H1 (cell line): ENCODE data around the gene SPON2. TPM values are rescaled to one million over a fixed set of nuclear protein-coding genes. Genes with fewer than 3 reads are reported as not detected.

Experiments
- CTCF ChIA-PET: fragments of 300-600 bp; sonication (Branson Sonifier 250); formaldehyde crosslinking; loops from one replicate; lab custom pipeline; 2021; ENCODE audit not compliant: partially characterized antibody; lab: Charles Lee
- POLR2A ChIA-PET: fragments of 300-600 bp; sonication (Branson Sonifier 250); formaldehyde crosslinking; loops from one replicate; lab custom pipeline; 2021; ENCODE audit warnings: inconsistent platforms; ENCODE audit not compliant: partially characterized antibody; lab: Charles Lee
- DNase-seq, 2 experiments: peaks; one replicate each; pipeline versions ENCODE4 v3.0.0 to v3.0.0-alpha.2; 2010 to 2022; ENCODE audit warnings: low spot score in 2 of 2, low read depth in 1 of 2, mixed read lengths in 1 of 2
- FAIRE-seq: peaks from 2 replicates; lab custom pipeline; 2011; peaks lifted over from hg19 to GRCh38; lab: Jason Lieb, UNC
- H2AFZ ChIP-seq: 2 replicates; pipeline ENCODE4 v1.8.1; 2012; ENCODE audit warnings: low read length, inconsistent platforms
- H2AK5ac ChIP-seq: 2 replicates; pipeline ENCODE4 v1.6.1; 2013; ENCODE audit warnings: low read depth, low read length
- H2BK120ac ChIP-seq: replicated peaks from 2 replicates; pipeline ENCODE3; 2013; ENCODE audit warnings: low read depth, low read length, inconsistent platforms
- H2BK12ac ChIP-seq: 2 replicates; pipeline ENCODE4 v1.6.1; 2013; ENCODE audit warnings: low read depth, low read length
- H2BK15ac ChIP-seq: 2 replicates; pipeline ENCODE4 v1.6.1; 2013; ENCODE audit warnings: low read length
- H2BK20ac ChIP-seq: 2 replicates; pipeline ENCODE4 v1.6.1; 2013; ENCODE audit warnings: low read length
- H2BK5ac ChIP-seq: 2 replicates; pipeline ENCODE4 v1.6.1; 2013; ENCODE audit warnings: low read depth, low read length
- H3K14ac ChIP-seq: 2 replicates; pipeline ENCODE4 v1.6.1; 2013; ENCODE audit warnings: inconsistent platforms; ENCODE audit not compliant: insufficient read length
- H3K18ac ChIP-seq: 2 replicates; pipeline ENCODE4 v1.6.1; 2013; ENCODE audit warnings: low read length; ENCODE audit errors: extremely low read depth
- H3K23ac ChIP-seq: 2 replicates; pipeline ENCODE4 v1.6.1; 2013; ENCODE audit warnings: inconsistent platforms; ENCODE audit not compliant: insufficient read length
- H3K23me2 ChIP-seq: 2 replicates; pipeline ENCODE4 v1.6.1; 2013; ENCODE audit warnings: low read depth, low read length
- H3K27ac ChIP-seq: 2 replicates; pipeline ENCODE4 v1.6.1; 2011; ENCODE audit warnings: low read depth, low read length, inconsistent platforms
- H3K27me3 ChIP-seq, 4 experiments: replicated peaks in 1 of 4; 1 replicate in 1 of 4; 2 replicates in 3 of 4; pipeline versions ENCODE4 v1.6.1 to v1.8.1; 2011 to 2013; ENCODE audit warnings: low read length in 3 of 4, mild to moderate bottlenecking in 3 of 4, inconsistent platforms in 2 of 4, mixed read lengths in 2 of 4, moderate library complexity in 1 of 4; ENCODE audit not compliant: control insufficient read depth in 3 of 4, insufficient read depth in 3 of 4; ENCODE audit errors: extremely low read depth in 1 of 4
- H3K36me3 ChIP-seq, 4 experiments: 2 replicates each; pipeline versions ENCODE4 v1.6.1 to v1.8.1; 2011 to 2013; ENCODE audit warnings: mild to moderate bottlenecking in 4 of 4, low read length in 3 of 4, moderate library complexity in 2 of 4, control low read depth in 1 of 4, inconsistent platforms in 1 of 4; ENCODE audit not compliant: insufficient read depth in 4 of 4, control insufficient read depth in 2 of 4
- H3K4ac ChIP-seq: replicated peaks from 2 replicates; pipeline ENCODE3; 2013; ENCODE audit warnings: low read length, low read depth, mixed read lengths, inconsistent platforms; ENCODE audit not compliant: insufficient read length
- H3K4me1 ChIP-seq, 4 experiments: replicated peaks in 1 of 4; 1 replicate in 1 of 4; 2 replicates in 3 of 4; pipeline versions ENCODE4 v1.6.1 to v1.8.1; 2011 to 2013; ENCODE audit warnings: low read length in 3 of 4, inconsistent platforms in 2 of 4, mixed read lengths in 1 of 4; ENCODE audit not compliant: insufficient read depth in 4 of 4, control insufficient read depth in 3 of 4
- H3K4me2 ChIP-seq, 2 experiments: 2 replicates each; pipeline versions ENCODE4 v1.6.1 to v1.8.1; 2011 to 2013; ENCODE audit warnings: low read depth in 2 of 2, low read length in 2 of 2, control low read depth in 1 of 2, inconsistent platforms in 1 of 2, mild to moderate bottlenecking in 1 of 2; ENCODE audit not compliant: insufficient read depth in 1 of 2
- H3K4me3 ChIP-seq, 4 experiments: fragments of 200-600, 300-600 bp in 1 of 4; sonication (generic), shearing (Covaris generic), sonication (Bioruptor Twin) in 1 of 4; 2 replicates each; pipeline versions ENCODE4 v1.5.1 to v1.8.1; 2011 to 2016; ENCODE audit warnings: low read length in 4 of 4, low read depth in 3 of 4, control low read depth in 2 of 4, inconsistent platforms in 2 of 4, mild to moderate bottlenecking in 2 of 4, mixed read lengths in 1 of 4, moderate library complexity in 1 of 4; ENCODE audit not compliant: insufficient read depth in 2 of 4; ENCODE audit errors: extremely low read depth in 1 of 4
- H3K56ac ChIP-seq: replicated peaks from 2 replicates; pipeline ENCODE3; 2013; ENCODE audit warnings: low read depth, mild to moderate bottlenecking, mixed read lengths, low read length, inconsistent platforms; ENCODE audit not compliant: insufficient read length
- H3K79me1 ChIP-seq: 2 replicates; pipeline ENCODE4 v1.6.1; 2013; ENCODE audit warnings: low read depth, low read length, control low read depth
- H3K79me2 ChIP-seq, 2 experiments: 2 replicates each; pipeline versions ENCODE4 v1.6.1 to v1.8.1; 2012 to 2013; ENCODE audit warnings: low read length in 2 of 2, mild to moderate bottlenecking in 2 of 2, inconsistent platforms in 1 of 2; ENCODE audit not compliant: insufficient read depth in 2 of 2, control insufficient read depth in 1 of 2
- H3K9ac ChIP-seq, 4 experiments: replicated peaks in 1 of 4; 1 replicate in 1 of 4; 2 replicates in 3 of 4; pipeline versions ENCODE4 v1.6.1 to v1.8.1; 2011 to 2013; ENCODE audit warnings: low read depth in 3 of 4, low read length in 3 of 4, control low read depth in 2 of 4, mild to moderate bottlenecking in 2 of 4, moderate library complexity in 2 of 4, inconsistent platforms in 1 of 4; ENCODE audit errors: extremely low read depth in 1 of 4
- H3K9me3 ChIP-seq, 2 experiments: 2 replicates each; pipeline versions ENCODE4 v1.6.1 to v1.8.1; 2012 to 2013; ENCODE audit warnings: mild to moderate bottlenecking in 2 of 2, moderate library complexity in 2 of 2, control low read depth in 1 of 2, inconsistent platforms in 1 of 2, low read depth in 1 of 2, low read length in 1 of 2, mixed read lengths in 1 of 2; ENCODE audit not compliant: insufficient read depth in 2 of 2
- H4K20me1 ChIP-seq, 2 experiments: replicated peaks in 1 of 2; 2 replicates each; pipeline versions ENCODE3 to v1.8.1; 2011 to 2013; ENCODE audit warnings: inconsistent platforms in 2 of 2, low read length in 2 of 2, mild to moderate bottlenecking in 1 of 2; ENCODE audit not compliant: insufficient read depth in 2 of 2, control insufficient read depth in 1 of 2
- H4K5ac ChIP-seq: 2 replicates; pipeline ENCODE4 v1.6.1; 2013; ENCODE audit warnings: low read length, low read depth, mixed read lengths, inconsistent platforms; ENCODE audit not compliant: insufficient read length
- H4K8ac ChIP-seq: 2 replicates; pipeline ENCODE4 v1.8.0; 2013; ENCODE audit warnings: mild to moderate bottlenecking, moderate library complexity, low read length, inconsistent platforms; ENCODE audit not compliant: insufficient read depth; ENCODE audit errors: extremely low read depth
- H4K91ac ChIP-seq: replicated peaks from 2 replicates; pipeline ENCODE3; 2013; ENCODE audit warnings: low read length, mixed read lengths, inconsistent platforms; ENCODE audit not compliant: insufficient read length
- CTBP2 ChIP-seq: IDR thresholded peaks from 2 replicates; pipeline ENCODE4 v1.7.0; 2011; ENCODE audit warnings: borderline replicate concordance, mild to moderate bottlenecking, moderate library complexity, mixed read lengths, low read length; ENCODE audit not compliant: insufficient read depth, insufficient read length
- FOSL1 ChIP-seq: IDR thresholded peaks from 2 replicates; pipeline ENCODE4 v1.6.1; 2011; ENCODE audit warnings: mild to moderate bottlenecking, low read depth, low read length, moderate library complexity; ENCODE audit not compliant: insufficient read depth
- GTF2F1 ChIP-seq: IDR thresholded peaks from 2 replicates; pipeline ENCODE4 v1.6.1; 2012; ENCODE audit warnings: low read depth, low read length, improper control_type of control experiment, borderline replicate concordance
- JUN ChIP-seq: IDR thresholded peaks from 2 replicates; pipeline ENCODE4 v1.6.1; 2011; ENCODE audit warnings: low read depth, mild to moderate bottlenecking, improper control_type of control experiment, low read length
- JUND ChIP-seq: IDR thresholded peaks from 2 replicates; pipeline ENCODE4 v1.6.1; 2011; ENCODE audit warnings: mild to moderate bottlenecking, improper control_type of control experiment, low read length
- PHF8 ChIP-seq: fragments of 200-600 bp; sonication (generic); conservative IDR thresholded peaks from 2 replicates; pipeline ENCODE4 v1.7.1; 2012; ENCODE audit warnings: low read depth, mild to moderate bottlenecking, inconsistent platforms, low read length, moderate library complexity
- SAP30 ChIP-seq: fragments of 300-600 bp; sonication (generic); IDR thresholded peaks from 2 replicates; pipeline ENCODE4 v1.7.1; 2012; ENCODE audit warnings: low read length, moderate library complexity, mild to moderate bottlenecking, inconsistent platforms; ENCODE audit not compliant: insufficient read depth, insufficient replicate concordance
- SIX5 ChIP-seq: IDR thresholded peaks from 2 replicates; pipeline ENCODE4 v1.6.1; 2011; ENCODE audit warnings: mild to moderate bottlenecking, low read depth, low read length
- SP1 ChIP-seq: IDR thresholded peaks from 2 replicates; pipeline ENCODE4 v1.6.1; 2011; ENCODE audit warnings: low read depth, low read length
- SP4 ChIP-seq: IDR thresholded peaks from 2 replicates; pipeline ENCODE4 v1.6.1; 2012; ENCODE audit warnings: low read length, inconsistent platforms
- TCF12 ChIP-seq: IDR thresholded peaks from 2 replicates; pipeline ENCODE4 v1.6.1; 2011; ENCODE audit warnings: low read depth, mild to moderate bottlenecking, low read length
- WGBS, 2 experiments: shearing (Covaris generic) in 1 of 2; methylation state at CpG; one replicate each; pipeline versions ENCODE4 v1.1.6 to v1.1.7; 2013 to 2015; ENCODE audit warnings: low lambda C conversion rate in 2 of 2, mixed read lengths in 2 of 2, inconsistent platforms in 1 of 2, low coverage in 1 of 2, missing lambda C conversion rate in 1 of 2; ENCODE audit not compliant: insufficient replicate concordance in 2 of 2, insufficient coverage in 1 of 2, insufficient read length in 1 of 2; ENCODE audit errors: extremely low coverage in 1 of 2, missing lambda C conversion rate in 1 of 2; 5-methylcytosine and 5-hydroxymethylcytosine counted together
- polyA plus RNA-seq, 7 experiments: library from polyadenylated mRNA; depleted of rRNA in 3 of 7; stranded (reverse) in 5 of 7; unstranded in 2 of 7; fragments of >200 nt in 5 of 7; fragments of 200-250 nt in 2 of 7; gene quantifications; 1 replicate in 5 of 7; 2 replicates in 1 of 7; 4 replicates in 1 of 7; pipeline versions ENCODE4 v1.2.1 to v1.2.3, GENCODE V29; 2011 to 2013; ENCODE audit warnings: missing spikeins in 2 of 7, mixed read lengths in 2 of 7
- total RNA-seq: library from RNA; stranded (reverse); fragmentation: NEBNext Ultra II Directional; extraction: Animal tissue kit (Norgen Biotek cat#: 25700); gene quantifications from 2 replicates; pipeline ENCODE4 v1.2.1, GENCODE V29; 2021
- TF ChIP-seq, protein P1 (sequence below): IDR thresholded peaks from 2 replicates; pipeline ENCODE4 v1.6.1; 2011; ENCODE audit warnings: low read length, improper control_type of control experiment
- TF ChIP-seq, protein P2 (sequence below): IDR thresholded peaks from 2 replicates; pipeline ENCODE4 v1.6.1; 2012; ENCODE audit warnings: inconsistent platforms

SPON2 gene
- total and polyA plus RNA-seq, 2 of the 8 experiments (the other 6 are each of a cell fraction or from before 2014, with no cell fraction given) = 2.8 to 3.2 TPM

DNA sequence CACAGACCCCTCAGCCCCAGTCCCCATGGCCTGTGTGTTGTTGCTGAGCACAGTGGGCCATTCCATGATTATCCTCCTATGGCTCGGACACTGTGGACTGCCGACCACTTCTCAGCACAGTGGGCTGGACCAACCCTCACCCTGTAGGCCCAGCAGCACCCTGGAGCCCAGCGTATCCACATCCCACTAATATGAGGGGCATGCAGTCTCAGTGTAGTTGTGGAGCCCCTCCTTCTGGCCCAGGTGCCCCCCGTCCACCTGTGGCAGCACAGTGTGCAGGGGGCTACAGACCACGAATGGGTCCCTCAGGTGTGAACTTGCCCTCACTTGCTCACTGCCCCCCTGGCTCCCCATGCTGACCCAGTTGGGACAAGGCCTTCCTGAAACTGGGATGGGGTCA, 7.9 kb downstream of the SPON2 start:
- DNase-seq = no peak
- Histone ChIP-seq H3K18ac (no peak overlapping the region), H4K20me1 (peaks cover 2 to 8% of the 10 kb centered on the region in 2 experiments), H3K79me2 (no peaks in the 10 kb centered on the region), H3K4me2 (no peak overlapping the region), H3K23ac (no peak overlapping the region), H4K91ac (no peak overlapping the region), H3K27me3 (peaks cover 12 to 23% (median 20%) of the 10 kb centered on the region in 4 experiments), H3K36me3 (no peaks in the 10 kb centered on the region), H2BK12ac (no peak overlapping the region), H3K9ac (no peak overlapping the region), H3K4ac (no peak overlapping the region), H3K9me3 (peaks cover 0 to 2% of the 10 kb centered on the region in 2 experiments; a peak in 1 of 4 replicates), H3K27ac (no peak overlapping the region), H3K23me2 (peaks cover 4% of the 10 kb centered on the region; the same call in 1 of the 2 replicates), H2BK15ac (no peak overlapping the region), H3K56ac (no peak overlapping the region), H2BK20ac (no peak overlapping the region), H2BK120ac (no peak overlapping the region), H2AFZ (no peak overlapping the region), H3K4me1 (peaks cover 0 to 2% (median 0%) of the 10 kb centered on the region in 4 experiments; a peak in 1 of 7 replicates), H2AK5ac (no peak overlapping the region), H3K14ac (no peak overlapping the region), H4K5ac (no peak overlapping the region), H3K4me3 (no peak overlapping the region), H4K8ac (no peak overlapping the region), H3K79me1 (no peaks in the 10 kb centered on the region), H2BK5ac (no peak overlapping the region)
- no peak for FAIRE-seq
- CTCF ChIA-PET = interaction anchor here (1.7 kb wide), 1 partner anchor 33 kb away, joined by 5 read pairs; no protein-coding TSS in a partner anchor
- 91% methylated on average over 5 of the region's 5 CpGs; no CpG with 5 or more reads in 1 of the 2 experiments for WGBS, 2 experiments
- POLR2A ChIA-PET = no interaction called here
- TF ChIP-seq FOSL1 (no peak), SAP30 (no peak), SP4 (no peak), PHF8 (no peak), JUND (no peak), TCF12 (no peak), GTF2F1 (no peak), SP1 (no peak), SIX5 (no peak), CTBP2 (no peak), JUN (no peak)
- TF ChIP-seq, protein P1, sequence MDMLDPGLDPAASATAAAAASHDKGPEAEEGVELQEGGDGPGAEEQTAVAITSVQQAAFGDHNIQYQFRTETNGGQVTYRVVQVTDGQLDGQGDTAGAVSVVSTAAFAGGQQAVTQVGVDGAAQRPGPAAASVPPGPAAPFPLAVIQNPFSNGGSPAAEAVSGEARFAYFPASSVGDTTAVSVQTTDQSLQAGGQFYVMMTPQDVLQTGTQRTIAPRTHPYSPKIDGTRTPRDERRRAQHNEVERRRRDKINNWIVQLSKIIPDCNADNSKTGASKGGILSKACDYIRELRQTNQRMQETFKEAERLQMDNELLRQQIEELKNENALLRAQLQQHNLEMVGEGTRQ = no peak
- TF ChIP-seq, protein P2, sequence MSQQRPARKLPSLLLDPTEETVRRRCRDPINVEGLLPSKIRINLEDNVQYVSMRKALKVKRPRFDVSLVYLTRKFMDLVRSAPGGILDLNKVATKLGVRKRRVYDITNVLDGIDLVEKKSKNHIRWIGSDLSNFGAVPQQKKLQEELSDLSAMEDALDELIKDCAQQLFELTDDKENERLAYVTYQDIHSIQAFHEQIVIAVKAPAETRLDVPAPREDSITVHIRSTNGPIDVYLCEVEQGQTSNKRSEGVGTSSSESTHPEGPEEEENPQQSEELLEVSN = no peak
